Prostate gland (tissue), 2 donors: ENCODE results near the gene UBQLNL.

Source experiments
- CTCF ChIP-seq, 4 experiments: fragments of 200-600 bp in 2 of 4; fragments of 450-650 bp in 2 of 4; sonication (generic) in 2 of 4; IDR thresholded peaks; 1 replicate in 3 of 4; 2 replicates in 1 of 4; pipeline ENCODE4 v1.5.1; 2016 to 2019; ENCODE audit warnings: antibody characterized with exemption in 4 of 4, mild to moderate bottlenecking in 2 of 4, moderate library complexity in 2 of 4
- POLR2A ChIP-seq: fragments of 450-650 bp; IDR thresholded peaks from one replicate; pipeline ENCODE4 v1.6.1; 2016; ENCODE audit warnings: antibody characterized with exemption, mild to moderate bottlenecking
- POLR2AphosphoS5 ChIP-seq: sonication (generic); formaldehyde crosslinking; IDR thresholded peaks from one replicate; pipeline ENCODE4 v1.6.1; 2017; ENCODE audit warnings: antibody characterized with exemption

- TF ChIP-seq POLR2A, result no peak
- no peak for TF ChIP-seq POLR2AphosphoS5
- TF ChIP-seq CTCF (IDR thresholded peaks at IDR 0.05), result no peak
These were observed 11.0 kb downstream of the UBQLNL start for GRCh38 chr11:5505363-5506048.
